GM19193 (cell line): ENCODE measurements around the gene ZBTB49.

Experiments
- POLR2A ChIP-seq: IDR thresholded peaks from 4 replicates; pipeline ENCODE4 v1.6.1; 2011; ENCODE audit not compliant: insufficient read depth, insufficient read length; ENCODE audit errors: extremely low read depth

ZBTB49 gene, protein sequence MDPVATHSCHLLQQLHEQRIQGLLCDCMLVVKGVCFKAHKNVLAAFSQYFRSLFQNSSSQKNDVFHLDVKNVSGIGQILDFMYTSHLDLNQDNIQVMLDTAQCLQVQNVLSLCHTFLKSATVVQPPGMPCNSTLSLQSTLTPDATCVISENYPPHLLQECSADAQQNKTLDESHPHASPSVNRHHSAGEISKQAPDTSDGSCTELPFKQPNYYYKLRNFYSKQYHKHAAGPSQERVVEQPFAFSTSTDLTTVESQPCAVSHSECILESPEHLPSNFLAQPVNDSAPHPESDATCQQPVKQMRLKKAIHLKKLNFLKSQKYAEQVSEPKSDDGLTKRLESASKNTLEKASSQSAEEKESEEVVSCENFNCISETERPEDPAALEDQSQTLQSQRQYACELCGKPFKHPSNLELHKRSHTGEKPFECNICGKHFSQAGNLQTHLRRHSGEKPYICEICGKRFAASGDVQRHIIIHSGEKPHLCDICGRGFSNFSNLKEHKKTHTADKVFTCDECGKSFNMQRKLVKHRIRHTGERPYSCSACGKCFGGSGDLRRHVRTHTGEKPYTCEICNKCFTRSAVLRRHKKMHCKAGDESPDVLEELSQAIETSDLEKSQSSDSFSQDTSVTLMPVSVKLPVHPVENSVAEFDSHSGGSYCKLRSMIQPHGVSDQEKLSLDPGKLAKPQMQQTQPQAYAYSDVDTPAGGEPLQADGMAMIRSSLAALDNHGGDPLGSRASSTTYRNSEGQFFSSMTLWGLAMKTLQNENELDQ

DNA sequence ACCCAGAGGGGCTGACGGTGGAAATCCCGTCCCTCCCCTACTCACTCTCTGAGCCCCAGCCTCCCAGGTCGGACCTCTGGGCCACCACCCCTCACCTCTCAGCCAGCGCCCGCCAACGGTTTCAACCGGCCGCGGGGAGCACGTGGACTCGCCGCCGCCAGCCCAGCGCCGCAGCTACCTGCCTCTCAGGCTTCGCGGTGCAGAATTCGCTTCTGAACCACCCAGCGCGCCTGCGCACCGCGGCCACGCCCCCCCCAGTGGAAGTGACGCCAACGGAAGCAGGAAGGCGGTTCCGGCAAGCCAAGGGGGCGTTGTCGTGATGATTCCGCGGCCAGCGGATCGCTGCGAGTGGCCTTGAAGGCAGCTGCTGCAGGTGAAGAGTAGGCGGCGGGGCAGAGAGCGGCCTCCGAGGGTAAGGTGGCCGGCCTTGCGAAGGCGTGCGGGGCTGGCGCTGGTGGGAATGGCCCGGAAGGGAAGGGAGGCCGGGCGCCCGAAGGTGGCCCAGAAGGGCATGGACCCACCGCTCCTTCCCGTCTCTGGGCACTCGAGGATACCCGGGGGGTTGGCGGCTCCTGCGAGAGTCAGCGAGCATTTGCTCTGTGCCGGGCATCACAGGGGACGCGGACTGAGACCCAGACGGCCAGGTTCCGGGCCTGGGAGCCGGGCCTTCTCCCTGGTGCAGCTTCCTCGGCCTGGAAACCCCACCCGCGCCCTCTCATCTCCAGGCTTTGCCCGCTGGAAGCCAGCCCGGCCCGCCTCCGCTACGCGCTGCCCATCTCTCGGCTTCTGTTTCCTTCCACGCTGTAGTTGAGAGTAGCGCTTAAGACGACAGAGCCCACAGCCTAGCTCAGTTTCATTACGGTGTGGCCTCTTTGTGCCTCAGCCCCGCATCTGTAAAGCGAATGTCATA is at the start of gene ZBTB49, which contains the start of gene LYAR:
ZBTB49 (plus strand) TSS at position 311 of the 910 bp plus-strand sequence. CDS start 9,695 bp downstream, outside the sequence.
LYAR (minus strand) TSS at position 214 of the 910 bp plus-strand sequence. CDS start 6,412 bp downstream, outside the sequence.
- peak; percentile 81 for TF ChIP-seq POLR2A

GRCh38 chr4:4245172-4245571 is 44.9 kb upstream of the ZBTB49 start:
- no peak for TF ChIP-seq POLR2A

GRCh38 chr4:4247696-4248028 is 42.4 kb upstream of the ZBTB49 start:
- TF ChIP-seq POLR2A, result no peak

DNA sequence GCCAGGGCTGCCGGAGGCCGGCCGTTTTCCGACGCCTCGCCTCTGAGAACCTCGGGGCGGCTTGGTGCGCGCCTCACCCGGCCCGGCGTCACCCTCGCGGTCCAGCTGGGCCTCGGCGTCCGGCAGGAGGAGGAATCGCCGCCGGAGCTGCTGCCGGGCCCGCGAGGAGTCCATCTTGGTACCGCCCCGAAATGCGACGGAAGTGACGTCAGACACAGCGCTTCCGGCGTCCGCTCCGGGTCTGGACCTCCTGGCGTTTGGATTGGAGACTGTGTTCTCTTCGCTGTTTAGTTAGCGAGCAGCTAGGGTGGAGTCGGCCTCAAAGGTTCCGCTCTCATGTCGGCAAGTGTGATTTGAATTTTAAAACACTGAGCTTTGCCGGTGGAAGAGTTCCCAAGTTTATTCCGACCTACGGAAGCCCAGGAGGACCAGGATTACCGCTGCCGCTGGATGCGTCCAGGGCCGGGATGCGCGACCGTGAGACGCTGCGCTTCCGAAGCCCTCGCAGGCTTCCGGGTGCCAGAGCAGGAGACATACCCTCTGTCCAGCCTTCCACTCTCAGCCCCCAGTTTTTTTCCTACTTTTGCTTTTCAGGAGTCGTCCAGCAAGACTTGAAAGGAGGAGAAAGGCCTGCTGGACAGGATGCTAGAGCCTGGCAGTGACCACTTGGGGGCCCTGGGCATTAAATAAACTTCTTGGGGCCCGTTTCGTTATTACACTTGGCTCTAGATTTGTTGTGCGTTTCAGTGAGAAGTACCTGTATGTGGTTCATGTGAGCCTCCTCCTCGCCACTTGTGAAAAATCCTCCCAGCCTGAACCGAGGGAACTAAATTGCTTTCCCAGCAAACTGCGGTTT is 41.8 kb upstream of the ZBTB49 start, which contains the start of gene TMEM128:
TMEM128 (minus strand) TSS at position 195 of the 856 bp plus-strand sequence; CDS start at position 174, 21 bp downstream.
- TF ChIP-seq POLR2A, result peak; percentile 96

DNA sequence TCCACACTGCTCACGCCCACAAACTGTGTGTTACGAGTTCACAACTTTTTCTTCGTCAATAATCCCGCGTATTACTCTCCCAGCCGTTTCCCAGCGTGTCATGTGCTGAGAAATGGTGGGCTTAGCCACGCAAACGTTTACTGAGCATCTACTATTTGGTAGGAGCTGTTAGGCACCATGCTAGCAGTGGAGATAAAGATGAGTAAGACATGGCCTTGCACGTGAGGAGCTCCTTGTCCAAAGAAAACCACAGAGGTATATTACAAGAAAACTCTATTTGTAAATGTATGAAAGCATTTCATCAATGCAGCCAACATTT is 41.2 kb upstream of the ZBTB49 start:
- no peak for TF ChIP-seq POLR2A

- TF ChIP-seq POLR2A, result no peak
Measured at GRCh38 chr4:4249866-4250265, 40.2 kb upstream of the ZBTB49 start.

DNA sequence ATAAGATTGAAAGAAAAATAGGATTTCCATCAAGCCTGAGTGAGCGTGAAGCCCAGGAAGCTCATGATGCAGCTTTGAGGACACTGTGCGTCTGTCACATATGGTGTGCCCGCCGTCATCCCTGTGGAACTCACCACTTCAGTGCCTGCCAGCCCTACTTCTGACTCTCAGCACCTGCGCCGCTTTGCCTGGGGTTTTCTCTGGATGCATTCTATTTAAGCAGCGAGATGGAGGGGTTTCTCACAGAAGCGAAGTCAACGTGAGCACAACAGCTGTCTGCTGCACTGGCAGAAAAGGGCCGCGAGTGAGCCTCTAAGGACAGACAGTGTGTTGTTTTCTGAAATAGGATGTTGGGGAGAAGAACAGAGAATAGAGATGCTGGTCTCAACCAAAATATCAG is 35.9 kb upstream of the ZBTB49 start:
- no peak for TF ChIP-seq POLR2A

DNA sequence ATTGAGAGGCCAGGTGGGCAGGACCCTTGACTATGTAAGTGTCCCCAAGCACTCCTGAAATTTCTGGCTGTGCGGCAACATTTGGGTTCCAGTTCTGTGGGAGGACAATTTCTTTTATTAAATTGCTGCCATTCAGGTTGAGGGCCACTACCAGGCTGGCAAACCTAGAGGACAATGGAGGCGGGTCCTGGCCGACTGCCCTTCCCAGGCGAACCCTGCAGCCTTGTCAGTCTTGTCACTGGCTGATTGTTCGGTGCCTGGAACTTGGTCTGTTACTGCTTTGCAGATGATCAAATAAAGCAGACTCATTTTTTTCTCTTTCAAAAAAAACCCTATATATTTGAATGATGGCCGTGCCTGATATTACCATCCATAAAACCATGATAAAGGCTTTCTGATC is 35.4 kb upstream of the ZBTB49 start:
- TF ChIP-seq POLR2A, result no peak

DNA sequence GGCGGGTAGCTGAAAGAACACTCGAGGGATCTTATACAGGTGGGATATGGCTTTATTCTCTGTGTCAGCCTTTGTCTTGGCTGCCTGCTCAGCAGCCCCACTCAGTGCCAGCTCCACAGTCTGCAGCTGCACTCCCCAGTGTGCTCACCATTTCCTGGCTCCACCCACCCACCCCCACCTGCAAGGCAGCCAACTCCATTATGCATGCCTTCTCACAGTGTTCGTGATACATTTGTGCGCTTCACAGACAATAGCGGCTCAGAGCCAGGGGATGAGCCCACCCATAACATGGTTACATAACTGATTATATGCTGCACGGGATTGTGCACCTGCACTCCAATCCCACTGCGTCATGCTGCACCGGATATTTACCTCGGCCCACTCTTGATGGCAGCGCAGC is 33.3 kb upstream of the ZBTB49 start:
- no peak for TF ChIP-seq POLR2A

DNA sequence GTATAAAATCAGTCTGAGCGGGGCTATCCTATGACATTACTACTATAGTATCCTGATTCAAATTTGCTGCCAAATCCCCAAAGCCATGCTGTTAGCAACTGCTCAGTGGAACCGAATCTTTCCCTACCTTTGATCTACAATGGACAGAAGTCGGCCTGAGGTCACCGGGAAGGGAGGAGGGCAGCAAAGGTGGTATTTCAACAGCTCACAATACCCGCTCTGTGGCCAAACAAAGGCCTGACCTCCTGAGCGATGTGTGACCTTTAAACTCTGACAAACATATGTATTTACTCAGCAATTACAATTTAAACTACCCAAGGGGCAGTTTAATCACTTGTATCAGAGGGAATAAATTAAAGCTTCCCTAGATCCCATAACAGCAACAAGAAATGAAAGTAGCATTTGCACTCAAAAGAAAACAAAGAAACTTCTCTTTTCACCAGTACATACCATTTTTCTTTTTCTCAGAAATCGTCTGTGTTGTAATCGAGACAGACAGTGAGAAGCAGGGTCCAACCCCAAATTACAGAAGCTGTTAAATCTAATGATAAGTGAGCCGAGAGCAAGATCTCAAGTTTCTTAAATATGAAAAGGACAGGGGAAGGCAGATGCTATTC is 30.5 kb upstream of the ZBTB49 start:
- TF ChIP-seq POLR2A, result no peak

DNA sequence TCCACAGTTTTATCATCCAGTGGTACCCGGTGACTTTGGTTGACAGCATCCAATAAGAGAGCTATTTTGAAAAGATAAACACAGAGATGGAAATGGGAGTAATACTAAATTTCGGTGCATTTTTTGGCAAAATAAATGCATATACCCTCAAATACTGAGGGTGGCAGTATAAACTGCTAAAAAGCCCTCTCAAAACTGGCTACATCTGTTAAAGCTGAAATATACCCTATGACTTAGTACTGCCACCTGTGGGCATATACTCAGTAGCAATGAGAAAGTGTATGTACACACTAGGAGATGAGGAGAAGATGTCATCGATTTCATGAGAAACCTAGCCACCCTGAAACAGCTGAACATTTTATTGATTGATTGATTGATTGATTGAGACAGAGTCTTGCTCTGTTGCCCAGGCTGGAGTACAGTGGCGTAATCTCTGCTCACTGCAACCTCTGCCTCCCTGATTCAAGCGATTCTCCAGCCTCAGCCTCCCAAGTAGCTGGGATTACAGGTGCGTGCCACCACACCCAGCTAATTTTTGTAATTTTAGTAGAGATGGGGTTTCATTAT is 29.8 kb upstream of the ZBTB49 start:
- no peak for TF ChIP-seq POLR2A

GRCh38 chr4:4267981-4268380 is 22.1 kb upstream of the ZBTB49 start:
- no peak for TF ChIP-seq POLR2A

DNA sequence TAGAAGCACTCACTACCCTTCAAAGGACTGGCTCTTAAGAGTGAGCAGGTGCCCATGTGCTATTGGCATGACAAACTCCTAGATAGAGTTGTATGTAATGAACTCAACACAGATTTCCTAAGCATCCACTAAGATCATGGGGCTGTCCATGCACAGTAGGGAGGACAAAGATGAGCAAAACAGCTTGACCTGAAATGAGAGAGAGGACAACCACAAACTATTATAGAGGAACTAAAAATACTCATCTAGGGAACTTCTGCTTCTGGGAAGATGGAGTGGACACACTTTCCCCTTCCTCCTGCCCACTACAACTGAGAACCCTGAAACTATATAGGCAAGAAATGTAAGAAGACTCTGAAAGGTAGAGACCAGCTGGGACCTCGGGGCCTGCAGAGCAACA is 21.3 kb upstream of the ZBTB49 start:
- TF ChIP-seq POLR2A, result no peak
